GM20000 (cell line): ENCODE results near the gene GJB2.
A peak's percentile ranks its signal among the peaks of the same experiment; 100 is the strongest.

Experiments used
- DNase-seq: peaks from one replicate; pipeline ENCODE4 v3.0.0; 2012; ENCODE audit warnings: low spot score
- TF ChIP-seq, protein P1 (sequence below): IDR thresholded peaks from 2 replicates; pipeline ENCODE4 v1.5.1; 2012; ENCODE audit warnings: mild to moderate bottlenecking, control low read depth; ENCODE audit errors: extremely low read depth, missing control alignments

GJB2 gene

DNA sequence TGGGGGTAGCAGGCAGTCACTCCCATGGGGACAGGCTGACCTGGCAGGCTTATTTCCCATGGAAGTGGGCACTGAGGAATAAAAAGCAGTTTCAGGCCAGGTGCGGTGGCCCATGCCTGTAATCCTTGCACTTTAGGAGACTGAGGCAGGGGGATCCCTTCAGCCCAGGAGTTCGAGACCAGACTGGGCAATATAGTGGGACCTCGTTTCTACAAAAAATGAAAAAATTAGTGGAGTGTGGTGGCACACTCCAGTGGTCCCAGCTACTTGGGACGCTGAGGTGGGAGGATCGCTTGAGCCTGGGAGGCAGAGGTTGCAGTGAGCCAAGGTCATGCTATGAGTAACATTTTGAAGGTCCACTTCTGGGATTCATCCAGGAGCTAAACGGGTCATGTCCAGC is 6.0 kb downstream of the GJB2 start:
- TF ChIP-seq, protein P1, sequence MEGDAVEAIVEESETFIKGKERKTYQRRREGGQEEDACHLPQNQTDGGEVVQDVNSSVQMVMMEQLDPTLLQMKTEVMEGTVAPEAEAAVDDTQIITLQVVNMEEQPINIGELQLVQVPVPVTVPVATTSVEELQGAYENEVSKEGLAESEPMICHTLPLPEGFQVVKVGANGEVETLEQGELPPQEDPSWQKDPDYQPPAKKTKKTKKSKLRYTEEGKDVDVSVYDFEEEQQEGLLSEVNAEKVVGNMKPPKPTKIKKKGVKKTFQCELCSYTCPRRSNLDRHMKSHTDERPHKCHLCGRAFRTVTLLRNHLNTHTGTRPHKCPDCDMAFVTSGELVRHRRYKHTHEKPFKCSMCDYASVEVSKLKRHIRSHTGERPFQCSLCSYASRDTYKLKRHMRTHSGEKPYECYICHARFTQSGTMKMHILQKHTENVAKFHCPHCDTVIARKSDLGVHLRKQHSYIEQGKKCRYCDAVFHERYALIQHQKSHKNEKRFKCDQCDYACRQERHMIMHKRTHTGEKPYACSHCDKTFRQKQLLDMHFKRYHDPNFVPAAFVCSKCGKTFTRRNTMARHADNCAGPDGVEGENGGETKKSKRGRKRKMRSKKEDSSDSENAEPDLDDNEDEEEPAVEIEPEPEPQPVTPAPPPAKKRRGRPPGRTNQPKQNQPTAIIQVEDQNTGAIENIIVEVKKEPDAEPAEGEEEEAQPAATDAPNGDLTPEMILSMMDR: no peak
- DNase-seq: no peak

DNA sequence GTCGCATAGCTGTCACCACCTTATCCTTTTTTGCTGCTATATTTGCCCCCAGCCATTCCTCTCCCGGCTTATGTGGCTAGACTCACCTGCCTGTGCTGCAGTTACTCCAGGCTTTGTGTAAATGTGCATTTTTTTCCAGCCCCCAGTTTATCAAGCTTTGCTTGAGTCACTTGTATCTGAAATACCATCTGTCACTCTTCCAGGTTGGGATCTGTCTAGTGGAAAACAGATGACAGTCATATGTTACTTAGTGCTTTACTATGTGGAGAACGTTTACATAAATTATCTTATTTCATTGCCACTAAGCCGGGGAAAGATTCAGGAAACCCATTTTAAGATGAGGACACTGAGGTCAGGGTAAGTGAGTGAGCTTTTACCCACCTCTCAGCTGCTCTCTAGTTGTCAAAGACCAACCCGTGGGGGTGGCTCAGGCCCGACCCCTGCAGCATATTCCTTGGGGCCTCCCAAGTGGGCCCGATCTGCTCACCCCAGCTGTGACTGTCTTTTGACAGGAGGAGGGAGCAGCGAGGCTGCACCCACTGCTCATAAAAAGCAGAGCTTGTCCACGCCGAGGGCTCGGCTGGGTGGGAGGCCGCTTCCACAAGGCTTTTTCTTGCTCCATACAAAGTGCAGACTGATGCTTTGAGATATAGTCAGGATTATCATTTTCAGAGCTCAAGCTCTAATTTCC is 7.2 kb downstream of the GJB2 start:
- DNase-seq: no peak
- TF ChIP-seq, protein P1: no peak

DNA sequence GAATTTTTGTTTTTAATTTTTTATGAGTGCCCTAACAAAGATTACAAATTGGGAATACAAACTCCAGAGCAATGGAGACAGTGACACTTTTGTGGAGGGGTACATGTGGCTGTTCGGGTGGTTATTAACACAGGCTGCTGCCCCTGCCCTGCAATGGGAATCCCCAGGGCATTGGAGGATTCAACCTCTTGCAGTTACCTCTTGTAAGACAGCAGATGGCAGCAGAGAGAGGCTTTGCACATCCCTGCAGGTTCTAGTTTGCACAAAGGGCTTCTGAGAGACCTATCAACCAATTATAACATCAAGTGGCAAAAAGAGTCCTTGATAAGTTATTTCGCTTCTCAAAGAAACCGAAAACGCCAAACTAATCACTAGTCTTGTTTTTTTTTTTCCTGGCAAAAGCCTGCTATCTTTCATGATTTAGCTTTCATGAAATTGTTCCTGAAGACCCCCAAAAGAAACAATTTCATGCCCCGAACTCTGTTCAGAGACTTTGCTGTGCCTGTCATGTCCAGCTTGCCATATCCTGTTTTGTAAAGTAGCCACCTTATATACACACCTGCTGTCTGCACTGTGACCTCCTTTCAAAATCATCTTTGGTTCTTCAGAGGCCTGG is 10.4 kb downstream of the GJB2 start:
- peak; percentile 88 for DNase-seq
- TF ChIP-seq, protein P1: peak; percentile 61

DNA sequence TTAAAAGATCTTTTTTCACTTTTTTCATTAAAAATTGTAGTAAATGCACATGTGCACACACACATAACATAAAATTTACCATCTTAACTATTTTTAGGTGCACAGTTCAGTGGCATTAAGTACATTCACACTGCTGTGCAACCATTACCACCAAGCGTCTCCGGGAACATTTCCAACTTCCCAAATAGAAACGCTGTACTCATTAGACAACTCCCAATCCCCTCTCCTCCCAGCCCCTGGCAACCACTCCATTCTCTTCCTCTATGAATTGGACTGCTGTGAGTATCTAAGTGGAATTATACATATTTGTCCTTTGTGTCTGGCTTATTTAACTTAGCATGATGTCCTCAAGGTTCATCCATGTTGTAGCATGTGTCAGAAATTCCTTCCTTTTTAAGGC is 11.6 kb downstream of the GJB2 start:
- TF ChIP-seq, protein P1: no peak
- no peak for DNase-seq

DNA sequence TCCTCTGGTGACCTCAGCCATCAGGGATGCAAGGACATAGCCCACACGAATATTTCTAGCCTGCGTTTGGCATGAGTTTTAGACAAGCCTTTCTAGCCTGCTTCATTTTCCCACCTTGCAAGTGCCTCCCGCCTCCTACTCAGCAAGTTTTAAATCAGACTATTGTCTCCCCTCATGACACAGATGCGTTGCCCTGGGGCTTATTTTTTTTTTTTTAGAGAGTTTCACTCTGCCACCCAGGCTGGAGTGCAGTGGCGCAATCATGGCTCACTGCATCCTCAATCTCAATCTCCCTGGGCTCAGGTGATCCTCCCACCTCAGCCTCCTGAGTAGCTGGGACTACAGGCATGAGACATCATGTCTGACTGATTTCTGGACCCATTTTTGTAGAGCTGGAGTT is 14.6 kb downstream of the GJB2 start:
- TF ChIP-seq, protein P1: no peak
- no peak for DNase-seq

DNA sequence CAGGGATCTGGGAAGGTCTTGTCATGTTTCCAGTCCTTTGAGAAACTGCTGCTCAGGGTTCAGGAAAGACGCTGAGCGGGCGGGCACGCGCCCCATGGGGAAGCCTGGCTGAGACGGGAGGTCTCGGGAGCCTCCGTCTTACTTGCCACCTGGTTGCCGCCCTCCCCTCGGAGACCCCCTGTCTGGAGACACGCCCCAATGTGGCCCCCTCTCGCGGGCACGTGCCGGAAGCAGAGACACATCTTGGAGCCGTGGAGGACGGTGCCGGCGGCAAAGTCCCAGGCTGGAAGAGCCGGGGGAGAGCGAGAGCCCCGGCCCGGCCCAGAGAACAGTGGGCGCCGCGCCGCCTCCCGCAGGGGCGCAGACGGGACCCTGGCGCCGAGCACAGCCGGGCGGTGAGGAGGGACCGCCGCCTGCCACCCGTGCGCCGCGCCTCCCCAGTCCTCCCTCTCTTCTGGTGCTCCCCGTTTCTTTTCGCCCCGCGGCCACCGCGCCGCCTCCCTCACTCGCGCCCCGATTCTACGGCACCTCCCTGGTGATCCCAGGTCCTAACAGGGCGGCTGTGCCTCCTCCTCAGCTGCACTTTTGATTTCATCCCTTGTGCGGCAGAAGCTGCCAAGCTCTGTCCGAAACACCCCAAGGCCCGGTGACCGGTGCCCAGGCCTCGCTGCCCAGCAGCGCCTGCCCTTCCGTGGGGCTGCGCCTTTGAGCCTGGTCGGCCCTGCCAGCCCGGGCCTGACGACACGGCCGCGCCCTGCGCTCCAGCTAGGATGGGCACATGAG is 15.5 kb downstream of the GJB2 start:
- TF ChIP-seq, protein P1: no peak
- no peak for DNase-seq
